HCT116 (cell line): ENCODE results near the gene SOX1.

Experiments
- CTCF ChIP-seq, 3 experiments: fragments of 200-600 bp in 1 of 3; sonication (generic) in 1 of 3; IDR thresholded peaks in 2 of 3; conservative IDR thresholded peaks in 1 of 3; 2 replicates each; pipeline ENCODE4 v1.5.1; 2012 to 2017; ENCODE audit warnings: low read depth in 2 of 3, low read length in 2 of 3, antibody characterized with exemption in 1 of 3, borderline replicate concordance in 1 of 3, control low read depth in 1 of 3, mild to moderate bottlenecking in 1 of 3, mixed read lengths in 1 of 3, mixed run types in 1 of 3, moderate library complexity in 1 of 3; ENCODE audit not compliant: insufficient read depth in 1 of 3
- EZH2 ChIP-seq: fragments of 200-600 bp; sonication (generic); IDR thresholded peaks from 2 replicates; pipeline ENCODE4 v1.6.1; 2017; ENCODE audit warnings: antibody characterized with exemption, mixed run types
- EZH2phosphoT487 ChIP-seq: fragments of 200-600 bp; IDR thresholded peaks from 2 replicates; pipeline ENCODE4 v1.6.1; 2018; ENCODE audit warnings: antibody characterized with exemption, borderline replicate concordance
- POLR2AphosphoS5 ChIP-seq: IDR thresholded peaks from 2 replicates; pipeline ENCODE4 v1.6.1; 2011; ENCODE audit warnings: mild to moderate bottlenecking, low read depth, low read length, moderate library complexity
- REST ChIP-seq: IDR thresholded peaks from 2 replicates; pipeline ENCODE4 v1.6.1; 2012; ENCODE audit warnings: low read depth
- YY1 ChIP-seq: IDR thresholded peaks from 2 replicates; pipeline ENCODE4 v1.6.1; 2011; ENCODE audit warnings: low read length, low read depth, moderate library complexity, mild to moderate bottlenecking; ENCODE audit not compliant: insufficient replicate concordance; ENCODE audit errors: extremely low read depth
- ZNF274 ChIP-seq: fragments of 200-500 bp; sonication (Bioruptor generic); IDR thresholded peaks from 2 replicates; pipeline ENCODE4 v1.6.1; 2014; ENCODE audit warnings: mild to moderate bottlenecking, low read depth, low read length, inconsistent platforms

DNA sequence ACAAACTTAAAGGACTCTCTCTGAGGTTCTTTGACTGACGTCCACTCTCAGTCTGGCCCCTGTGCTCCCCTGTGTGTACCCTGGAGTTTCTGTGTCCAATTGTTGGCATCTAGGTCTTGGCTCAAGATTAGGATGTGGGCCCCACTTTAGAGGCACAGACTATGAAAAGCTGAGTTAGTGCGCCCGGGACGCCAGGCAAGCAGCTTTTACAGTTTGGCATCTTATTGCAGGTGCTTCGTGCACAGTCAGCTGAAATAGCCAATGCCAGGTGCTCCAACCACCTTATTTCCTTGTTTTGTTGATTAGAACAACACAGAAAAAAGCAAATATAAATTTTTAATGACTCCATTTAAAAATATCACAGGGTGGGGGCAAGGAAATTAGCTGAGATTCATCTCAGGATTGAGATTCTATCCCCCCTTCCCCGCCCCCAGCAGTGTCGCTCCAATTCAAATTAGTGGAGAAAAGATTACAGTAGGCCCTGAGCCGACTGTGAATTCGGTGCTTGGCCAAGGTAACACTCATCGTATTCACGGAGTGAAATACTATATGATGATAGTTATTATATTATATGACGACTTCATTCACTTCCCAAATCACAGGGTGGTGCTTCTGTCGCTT is 4.3 kb downstream of the SOX1 start:
- TF ChIP-seq YY1 (no peak), POLR2AphosphoS5 (no peak), EZH2phosphoT487 (no peak), ZNF274 (no peak), EZH2 (no peak), REST (no peak), CTCF (IDR thresholded peaks at IDR 0.05 in 2 of 3, conservative IDR thresholded peaks at IDR 0.05 in 1 of 3; ENCODE audit: borderline replicate concordance in 1 of 3, insufficient read depth in 1 of 3, low read depth in 2 of 3, low read length in 2 of 3) (no peak)
